GM19023 (cell line): ENCODE results near the gene NF1.
"Not testable (repeated sequence)": the region's sequence is repeated elsewhere in the genome, so short reads cannot be mapped to it uniquely, and the experiment has no call there.

ENCODE experiments used
- ATAC-seq: cut with Tn5 transposase; IDR thresholded peaks from one replicate; pipeline ENCODE4 v1.9.1; 2021; ENCODE audit warnings: mild to moderate bottlenecking, moderate library complexity; ENCODE audit not compliant: unreplicated experiment

NF1 gene

GRCh38 chr17:31379597-31380205 lies 284.9 kb downstream of the NF1 start:
- ATAC-seq = no peak

GRCh38 chr17:31381165-31381668 lies 286.4 kb downstream of the NF1 start:
- no peak for ATAC-seq

GRCh38 chr17:31382668-31383275 lies 288.0 kb downstream of the NF1 start:
- not testable (repeated sequence) for ATAC-seq

GRCh38 chr17:31383488-31383887 lies 288.7 kb downstream of the NF1 start:
- not testable (repeated sequence) for ATAC-seq

- no peak for ATAC-seq
Measured at GRCh38 chr17:31385428-31386285, 290.9 kb downstream of the NF1 start.

GRCh38 chr17:31386542-31387075 lies 291.8 kb downstream of the NF1 start:
- ATAC-seq = no peak

- no peak for ATAC-seq
Measured at GRCh38 chr17:31387438-31387837, 292.7 kb downstream of the NF1 start.

- ATAC-seq = no peak
Measured at GRCh38 chr17:31388351-31388750, 293.6 kb downstream of the NF1 start.

GRCh38 chr17:31388770-31389656 lies 294.2 kb downstream of the NF1 start:
- no peak for ATAC-seq

- no peak for ATAC-seq
Measured at GRCh38 chr17:31389657-31390381, 295.0 kb downstream of the NF1 start.

- ATAC-seq = no peak
Measured at GRCh38 chr17:31390426-31390747, 295.6 kb downstream of the NF1 start.

- ATAC-seq = no peak
Measured at GRCh38 chr17:31390748-31391495, 296.1 kb downstream of the NF1 start.

- no peak for ATAC-seq
Measured at GRCh38 chr17:31391496-31391949, 296.7 kb downstream of the NF1 start, which contains the start of gene RAB11FIP4. Gene RAB11FIP4 (plus strand): TSS chr17:31391675. CDS start chr17:31391853, 178 bp downstream.

GRCh38 chr17:31392002-31392855 lies 297.5 kb downstream of the NF1 start:
- no peak for ATAC-seq

GRCh38 chr17:31392856-31393748 lies 298.3 kb downstream of the NF1 start:
- ATAC-seq = no peak

GRCh38 chr17:31393749-31394146 lies 299.0 kb downstream of the NF1 start:
- no peak for ATAC-seq

- no peak for ATAC-seq
Measured at GRCh38 chr17:31394544-31394943, 299.8 kb downstream of the NF1 start.
